ENCODE data around the gene RPUSD1. TPM values are rescaled to one million over a fixed set of nuclear protein-coding genes. Genes with fewer than 3 reads are reported as not detected.

RPUSD1 gene
- total and polyA plus RNA-seq, 4 donors: 6.8 to 20.3 (median 12.8) TPM

DNA sequence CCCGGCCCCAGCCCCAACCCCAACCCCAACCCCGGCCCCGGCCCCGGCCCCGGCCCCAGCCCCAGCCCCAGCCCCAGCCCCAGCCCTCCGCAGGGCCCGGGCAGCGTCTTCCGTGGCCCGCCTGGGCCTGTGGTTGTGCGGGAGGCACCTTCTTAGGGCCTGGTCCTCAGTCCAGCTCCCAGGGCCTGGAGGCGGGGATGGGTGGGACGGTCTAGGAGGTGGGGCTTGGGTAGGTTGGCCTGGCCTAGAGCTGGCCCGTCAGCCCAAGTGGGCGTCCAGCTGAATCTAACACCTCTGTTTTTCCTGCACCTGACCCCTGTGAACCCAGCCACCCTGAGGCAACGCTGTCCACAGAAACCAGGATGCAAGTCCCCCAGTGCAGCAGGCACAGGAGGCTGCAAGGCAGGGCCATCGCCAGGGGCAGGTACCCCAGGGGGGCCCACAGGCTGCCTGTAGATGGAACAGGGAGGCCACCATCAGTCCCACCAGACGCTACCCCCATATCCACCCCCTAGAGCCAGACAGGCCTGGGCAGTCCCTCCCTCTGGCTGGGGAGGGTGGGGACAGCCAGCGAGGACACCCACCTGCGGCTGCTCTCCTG is 18.9 kb downstream of the RPUSD1 start:
- Histone ChIP-seq H3K4me1 (ENCODE audit: control insufficient read depth in 1 of 2, insufficient read depth in 2 of 2, low read length in 2 of 2) (no peaks in the 10 kb centered on the region), H3K9me3 (ENCODE audit: control insufficient read depth, low read length) (no peaks in the 10 kb centered on the region), H3K27ac (ENCODE audit: low read depth in 1 of 2, low read length in 2 of 2) (no peak overlapping the region), H3K4me3 (ENCODE audit: low read length in 2 of 2) (no peak overlapping the region), H3K36me3 (ENCODE audit: control insufficient read depth in 1 of 2, insufficient read depth in 2 of 2, low read length in 1 of 2) (no peaks in the 10 kb centered on the region), H3K27me3 (ENCODE audit: control insufficient read depth in 1 of 2, insufficient read depth in 2 of 2, low read length in 1 of 2) (no peaks in the 10 kb centered on the region)
- intact Hi-C loops (cut with DNase I): no loop called here
- ATAC-seq (ENCODE audit: low FRiP score) (no peak), DNase-seq (no peak)
- WGBS, 2 donors: 28 to 63% methylated on average over 16 to 20 of the region's 20 CpGs

DNA sequence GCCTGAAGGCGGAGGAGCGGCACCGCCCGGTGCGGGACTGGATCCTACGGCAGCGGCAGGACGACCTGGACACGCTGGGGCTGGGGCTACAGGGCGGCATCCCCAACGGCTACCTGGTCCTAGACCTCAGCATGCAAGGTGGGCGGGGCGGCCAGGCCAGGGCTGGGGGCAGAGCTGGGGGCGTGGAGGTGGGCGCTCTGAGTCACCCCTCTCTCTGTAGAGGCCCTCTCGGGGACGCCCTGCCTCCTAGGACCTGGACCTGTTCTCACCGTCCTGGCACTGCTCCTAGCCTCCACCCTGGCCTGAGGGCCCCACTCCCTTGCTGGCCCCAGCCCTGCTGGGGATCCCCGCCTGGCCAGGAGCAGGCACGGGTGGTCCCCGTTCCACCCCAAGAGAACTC is 19.8 kb downstream of the RPUSD1 start:
- ATAC-seq (ENCODE audit: low FRiP score) (no peak), DNase-seq (no peak)
- Histone ChIP-seq H3K27ac (ENCODE audit: low read depth in 1 of 2, low read length in 2 of 2) (no peak overlapping the region), H3K4me1 (ENCODE audit: control insufficient read depth in 1 of 2, insufficient read depth in 2 of 2, low read length in 2 of 2) (no peaks in the 10 kb centered on the region), H3K9me3 (ENCODE audit: control insufficient read depth, low read length) (no peaks in the 10 kb centered on the region), H3K36me3 (ENCODE audit: control insufficient read depth in 1 of 2, insufficient read depth in 2 of 2, low read length in 1 of 2) (no peaks in the 10 kb centered on the region), H3K27me3 (ENCODE audit: control insufficient read depth in 1 of 2, insufficient read depth in 2 of 2, low read length in 1 of 2) (no peaks in the 10 kb centered on the region), H3K4me3 (ENCODE audit: low read length in 2 of 2) (no peak overlapping the region)
- intact Hi-C loops (cut with DNase I): no loop called here
- 66 to 83% methylated on average over 21 of the region's 21 CpGs for WGBS, 2 donors

DNA sequence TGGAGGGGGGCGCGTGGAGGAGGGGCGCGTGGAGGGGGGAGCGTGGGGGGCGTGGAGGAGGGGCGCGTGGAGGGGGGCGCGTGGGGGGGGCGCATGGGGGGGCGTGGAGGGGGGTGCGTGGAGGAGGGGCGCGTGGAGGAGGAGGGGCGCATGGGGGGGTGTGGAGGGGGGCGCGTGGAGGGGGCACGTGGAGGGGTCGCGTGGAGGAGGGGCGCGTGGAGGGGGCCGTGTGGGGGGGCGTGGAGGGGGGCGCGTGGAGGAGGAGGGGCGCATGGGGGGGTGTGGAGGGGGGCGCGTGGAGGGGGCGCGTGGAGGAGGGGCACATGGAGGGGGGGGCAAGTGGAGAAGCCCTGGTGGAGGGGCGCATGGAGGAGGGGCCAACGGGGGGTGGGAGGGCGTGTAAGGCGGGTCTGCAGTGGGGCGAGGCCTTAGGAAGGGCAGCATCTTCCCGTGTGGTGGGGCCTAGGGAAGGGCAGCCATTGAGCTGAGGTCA is 20.4 kb downstream of the RPUSD1 start:
- H3K27me3 ChIP-seq (ENCODE audit: control insufficient read depth in 1 of 2, insufficient read depth in 2 of 2, low read length in 1 of 2): no peaks in the 10 kb centered on the region
- WGBS, 2 donors: 43 to 72% methylated on average over 5 to 24 of the region's 38 CpGs
- ATAC-seq (ENCODE audit: low FRiP score): no peak
- no peak overlapping the region for H3K4me3 ChIP-seq (ENCODE audit: low read length in 2 of 2)
- DNase-seq: no peak
- intact Hi-C loops (cut with DNase I): no loop called here
- no peaks in the 10 kb centered on the region for H3K4me1 ChIP-seq (ENCODE audit: control insufficient read depth in 1 of 2, insufficient read depth in 2 of 2, low read length in 2 of 2)
- no peaks in the 10 kb centered on the region for H3K9me3 ChIP-seq (ENCODE audit: control insufficient read depth, low read length)
- H3K27ac ChIP-seq (ENCODE audit: low read depth in 1 of 2, low read length in 2 of 2): no peak overlapping the region
- no peaks in the 10 kb centered on the region for H3K36me3 ChIP-seq (ENCODE audit: control insufficient read depth in 1 of 2, insufficient read depth in 2 of 2, low read length in 1 of 2)

DNA sequence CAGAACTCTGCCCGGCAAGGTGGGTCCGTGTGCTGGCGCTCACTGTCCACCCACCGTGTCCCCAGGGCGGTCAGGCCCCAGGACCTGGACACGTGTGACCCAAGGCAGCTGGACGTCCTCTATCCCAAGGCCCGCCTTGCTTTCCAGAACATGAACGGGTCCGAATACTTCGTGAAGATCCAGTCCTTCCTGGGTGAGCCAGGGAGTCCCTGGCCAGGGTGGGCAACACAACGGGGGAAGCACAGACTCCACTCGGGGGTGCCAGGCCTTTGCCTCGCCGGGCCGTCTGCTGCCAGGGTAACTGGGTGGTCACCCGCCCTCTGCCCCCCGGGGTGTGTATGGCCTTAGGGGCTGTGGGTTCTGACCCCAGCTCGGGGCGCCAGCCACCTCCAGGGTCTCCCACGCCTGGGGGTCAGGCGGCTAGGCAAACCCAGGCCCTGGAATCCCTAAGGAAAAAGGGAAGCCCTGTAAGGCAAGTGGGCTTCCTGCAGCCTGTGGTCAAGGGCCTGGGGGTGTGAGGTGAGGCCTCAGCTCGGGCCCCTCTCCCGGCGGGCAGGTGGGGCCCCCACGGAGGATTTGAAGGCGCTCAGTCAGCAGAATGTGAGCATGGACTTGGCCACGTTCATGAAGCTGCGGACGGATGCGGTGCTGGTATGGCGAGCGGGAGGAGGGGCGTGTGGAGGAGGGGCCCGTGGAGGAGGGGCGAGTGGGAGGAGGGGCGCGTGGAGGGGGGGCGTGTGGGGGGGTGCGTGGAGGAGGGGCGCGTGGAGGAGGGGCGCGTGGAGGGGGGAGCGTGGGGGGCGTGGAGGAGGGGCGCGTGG is 21.2 kb downstream of the RPUSD1 start:
- 63 to 73% methylated on average over 31 to 39 of the region's 48 CpGs for WGBS, 2 donors
- H3K27me3 ChIP-seq (ENCODE audit: control insufficient read depth in 1 of 2, insufficient read depth in 2 of 2, low read length in 1 of 2): no peaks in the 10 kb centered on the region
- H3K36me3 ChIP-seq (ENCODE audit: control insufficient read depth in 1 of 2, insufficient read depth in 2 of 2, low read length in 1 of 2): no peaks in the 10 kb centered on the region
- no peaks in the 10 kb centered on the region for H3K4me1 ChIP-seq (ENCODE audit: control insufficient read depth in 1 of 2, insufficient read depth in 2 of 2, low read length in 2 of 2)
- no peak overlapping the region for H3K27ac ChIP-seq (ENCODE audit: low read depth in 1 of 2, low read length in 2 of 2)
- DNase-seq: no peak
- ATAC-seq (ENCODE audit: low FRiP score): no peak
- intact Hi-C loops (cut with DNase I): no loop called here
- H3K9me3 ChIP-seq (ENCODE audit: control insufficient read depth, low read length): no peaks in the 10 kb centered on the region
- H3K4me3 ChIP-seq (ENCODE audit: low read length in 2 of 2): no peak overlapping the region

DNA sequence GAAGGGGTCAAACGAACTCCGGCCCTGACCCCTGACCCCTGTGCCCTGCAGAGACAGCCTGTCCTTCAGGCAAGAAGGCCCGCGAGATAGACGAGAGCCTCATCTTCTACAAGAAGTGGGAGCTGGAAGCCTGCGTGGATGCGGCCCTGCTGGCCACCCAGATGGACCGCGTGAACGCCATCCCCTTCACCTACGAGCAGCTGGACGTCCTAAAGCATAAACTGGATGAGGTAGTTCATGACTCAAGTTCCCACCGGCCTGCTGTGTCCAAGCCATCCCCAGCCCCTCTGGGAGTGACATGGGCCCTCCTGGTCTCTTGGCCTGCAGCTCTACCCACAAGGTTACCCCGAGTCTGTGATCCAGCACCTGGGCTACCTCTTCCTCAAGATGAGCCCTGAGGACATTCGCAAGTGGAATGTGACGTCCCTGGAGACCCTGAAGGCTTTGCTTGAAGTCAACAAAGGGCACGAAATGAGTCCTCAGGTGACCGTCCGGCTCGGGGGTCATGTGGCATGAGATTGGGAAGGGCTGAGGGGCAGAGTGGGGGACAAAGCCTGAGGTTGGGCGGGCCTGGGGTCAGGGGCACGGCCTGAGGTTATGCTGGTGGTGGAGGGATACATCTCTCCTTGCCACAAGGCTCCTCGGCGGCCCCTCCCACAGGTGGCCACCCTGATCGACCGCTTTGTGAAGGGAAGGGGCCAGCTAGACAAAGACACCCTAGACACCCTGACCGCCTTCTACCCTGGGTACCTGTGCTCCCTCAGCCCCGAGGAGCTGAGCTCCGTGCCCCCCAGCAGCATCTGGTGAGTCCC is 22.0 kb downstream of the RPUSD1 start:
- intact Hi-C loops (cut with DNase I): no loop called here
- no peaks in the 10 kb centered on the region for H3K4me1 ChIP-seq (ENCODE audit: control insufficient read depth in 1 of 2, insufficient read depth in 2 of 2, low read length in 2 of 2)
- 85 to 88% methylated on average over 28 to 29 of the region's 29 CpGs for WGBS, 2 donors
- no peaks in the 10 kb centered on the region for H3K27me3 ChIP-seq (ENCODE audit: control insufficient read depth in 1 of 2, insufficient read depth in 2 of 2, low read length in 1 of 2)
- no peak overlapping the region for H3K27ac ChIP-seq (ENCODE audit: low read depth in 1 of 2, low read length in 2 of 2)
- ATAC-seq (ENCODE audit: low FRiP score) (no peak), DNase-seq (no peak)
- H3K4me3 ChIP-seq (ENCODE audit: low read length in 2 of 2): no peak overlapping the region
- no peaks in the 10 kb centered on the region for H3K9me3 ChIP-seq (ENCODE audit: control insufficient read depth, low read length)
- H3K36me3 ChIP-seq (ENCODE audit: control insufficient read depth in 1 of 2, insufficient read depth in 2 of 2, low read length in 1 of 2): no peaks in the 10 kb centered on the region

DNA sequence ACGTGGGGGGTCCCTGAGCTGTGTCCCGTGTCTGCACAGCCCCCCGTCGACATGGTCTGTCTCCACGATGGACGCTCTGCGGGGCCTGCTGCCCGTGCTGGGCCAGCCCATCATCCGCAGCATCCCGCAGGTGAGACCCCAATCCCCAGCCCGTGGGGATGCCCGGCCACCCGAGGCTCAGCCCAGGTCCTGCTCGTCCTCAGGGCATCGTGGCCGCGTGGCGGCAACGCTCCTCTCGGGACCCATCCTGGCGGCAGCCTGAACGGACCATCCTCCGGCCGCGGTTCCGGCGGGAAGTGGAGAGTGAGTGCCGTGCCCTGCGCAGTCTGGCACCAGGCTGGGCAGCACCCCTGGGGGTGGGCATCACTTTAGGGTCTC is 22.7 kb downstream of the RPUSD1 start:
- intact Hi-C loops (cut with DNase I): no loop called here
- H3K4me1 ChIP-seq (ENCODE audit: control insufficient read depth in 1 of 2, insufficient read depth in 2 of 2, low read length in 2 of 2): no peaks in the 10 kb centered on the region
- no peak overlapping the region for H3K4me3 ChIP-seq (ENCODE audit: low read length in 2 of 2)
- WGBS, 2 donors: 89 to 90% methylated on average over 29 of the region's 29 CpGs
- no peaks in the 10 kb centered on the region for H3K9me3 ChIP-seq (ENCODE audit: control insufficient read depth, low read length)
- no peak for DNase-seq
- H3K36me3 ChIP-seq (ENCODE audit: control insufficient read depth in 1 of 2, insufficient read depth in 2 of 2, low read length in 1 of 2): no peaks in the 10 kb centered on the region
- no peak for ATAC-seq (ENCODE audit: low FRiP score)
- no peaks in the 10 kb centered on the region for H3K27me3 ChIP-seq (ENCODE audit: control insufficient read depth in 1 of 2, insufficient read depth in 2 of 2, low read length in 1 of 2)
- no peak overlapping the region for H3K27ac ChIP-seq (ENCODE audit: low read depth in 1 of 2, low read length in 2 of 2)

DNA sequence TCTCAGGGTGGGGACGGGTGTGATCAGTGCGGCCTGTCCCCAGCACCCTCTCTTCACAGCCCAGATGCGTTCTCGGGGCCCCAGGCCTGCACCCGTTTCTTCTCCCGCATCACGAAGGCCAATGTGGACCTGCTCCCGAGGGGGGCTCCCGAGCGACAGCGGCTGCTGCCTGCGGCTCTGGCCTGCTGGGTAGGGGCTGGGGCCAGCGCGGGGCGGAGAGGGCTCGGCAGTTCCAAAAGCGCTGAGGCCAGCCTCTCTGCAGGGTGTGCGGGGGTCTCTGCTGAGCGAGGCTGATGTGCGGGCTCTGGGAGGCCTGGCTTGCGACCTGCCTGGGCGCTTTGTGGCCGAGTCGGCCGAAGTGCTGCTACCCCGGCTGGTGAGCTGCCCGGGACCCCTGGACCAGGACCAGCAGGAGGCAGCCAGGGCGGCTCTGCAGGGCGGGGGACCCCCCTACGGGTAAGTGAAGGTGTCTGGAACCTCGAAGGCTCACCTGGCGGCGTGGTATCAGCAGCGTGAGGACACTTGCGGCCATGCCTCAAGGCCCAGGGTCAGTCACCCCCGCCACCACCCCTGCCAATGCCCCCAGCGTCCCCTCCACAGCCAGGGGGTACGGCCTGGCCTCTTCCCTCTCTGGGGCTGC is 23.2 kb downstream of the RPUSD1 start:
- Histone ChIP-seq H3K4me3 (ENCODE audit: low read length in 2 of 2) (no peak overlapping the region), H3K27ac (ENCODE audit: low read depth in 1 of 2, low read length in 2 of 2) (no peak overlapping the region), H3K36me3 (ENCODE audit: control insufficient read depth in 1 of 2, insufficient read depth in 2 of 2, low read length in 1 of 2) (no peaks in the 10 kb centered on the region), H3K27me3 (ENCODE audit: control insufficient read depth in 1 of 2, insufficient read depth in 2 of 2, low read length in 1 of 2) (no peaks in the 10 kb centered on the region), H3K4me1 (ENCODE audit: control insufficient read depth in 1 of 2, insufficient read depth in 2 of 2, low read length in 2 of 2) (no peaks in the 10 kb centered on the region), H3K9me3 (ENCODE audit: control insufficient read depth, low read length) (no peaks in the 10 kb centered on the region)
- intact Hi-C loops (cut with DNase I): no loop called here
- ATAC-seq (ENCODE audit: low FRiP score): no peak
- no peak for DNase-seq
- WGBS, 2 donors: 82 to 90% methylated on average over 34 to 38 of the region's 38 CpGs

DNA sequence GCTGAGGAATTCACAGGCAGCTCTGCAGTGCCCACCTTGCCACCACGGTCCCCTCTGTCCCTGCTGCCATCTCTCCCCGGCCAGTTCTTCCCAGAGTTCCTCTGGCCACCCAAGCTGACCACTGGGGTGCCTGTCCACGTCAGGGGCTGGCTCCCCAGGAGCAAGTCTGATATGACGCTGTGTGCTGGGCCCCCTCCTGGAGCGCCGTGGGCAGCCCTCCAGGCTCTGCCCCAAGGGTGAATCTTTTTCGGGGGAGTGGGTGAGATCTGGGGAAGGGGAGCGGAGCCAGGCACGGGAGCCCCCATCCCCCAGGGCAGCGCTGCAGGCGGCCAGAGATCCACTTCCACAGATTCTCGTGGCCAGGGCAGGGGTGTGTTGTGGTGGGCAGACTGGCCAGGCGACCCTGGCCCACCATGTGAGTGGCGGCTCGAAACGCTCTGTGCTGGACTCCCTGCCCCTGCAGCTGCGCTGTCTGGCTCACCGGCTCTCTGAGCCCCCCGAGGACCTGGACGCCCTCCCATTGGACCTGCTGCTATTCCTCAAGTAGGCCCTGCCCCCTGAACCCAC is 23.9 kb downstream of the RPUSD1 start:
- intact Hi-C loops (cut with DNase I): no loop called here
- H3K9me3 ChIP-seq (ENCODE audit: control insufficient read depth, low read length): no peaks in the 10 kb centered on the region
- H3K27me3 ChIP-seq (ENCODE audit: control insufficient read depth in 1 of 2, insufficient read depth in 2 of 2, low read length in 1 of 2): no peaks in the 10 kb centered on the region

More for the DNA sequence above, 23.9 kb downstream of the RPUSD1 start:
- Histone ChIP-seq H3K4me3 (ENCODE audit: low read length in 2 of 2) (no peak overlapping the region), H3K27ac (ENCODE audit: low read depth in 1 of 2, low read length in 2 of 2) (no peak overlapping the region), H3K4me1 (ENCODE audit: control insufficient read depth in 1 of 2, insufficient read depth in 2 of 2, low read length in 2 of 2) (no peaks in the 10 kb centered on the region), H3K36me3 (ENCODE audit: control insufficient read depth in 1 of 2, insufficient read depth in 2 of 2, low read length in 1 of 2) (no peaks in the 10 kb centered on the region)
- WGBS, 2 donors: 61 to 70% methylated on average over 20 of the region's 20 CpGs
- ATAC-seq (ENCODE audit: low FRiP score): no peak
- DNase-seq: no peak

Measured in aorta (tissue), 5 donors.